Measurements from ENCODE around the gene EIPR1.

The EIPR1 gene

DNA sequence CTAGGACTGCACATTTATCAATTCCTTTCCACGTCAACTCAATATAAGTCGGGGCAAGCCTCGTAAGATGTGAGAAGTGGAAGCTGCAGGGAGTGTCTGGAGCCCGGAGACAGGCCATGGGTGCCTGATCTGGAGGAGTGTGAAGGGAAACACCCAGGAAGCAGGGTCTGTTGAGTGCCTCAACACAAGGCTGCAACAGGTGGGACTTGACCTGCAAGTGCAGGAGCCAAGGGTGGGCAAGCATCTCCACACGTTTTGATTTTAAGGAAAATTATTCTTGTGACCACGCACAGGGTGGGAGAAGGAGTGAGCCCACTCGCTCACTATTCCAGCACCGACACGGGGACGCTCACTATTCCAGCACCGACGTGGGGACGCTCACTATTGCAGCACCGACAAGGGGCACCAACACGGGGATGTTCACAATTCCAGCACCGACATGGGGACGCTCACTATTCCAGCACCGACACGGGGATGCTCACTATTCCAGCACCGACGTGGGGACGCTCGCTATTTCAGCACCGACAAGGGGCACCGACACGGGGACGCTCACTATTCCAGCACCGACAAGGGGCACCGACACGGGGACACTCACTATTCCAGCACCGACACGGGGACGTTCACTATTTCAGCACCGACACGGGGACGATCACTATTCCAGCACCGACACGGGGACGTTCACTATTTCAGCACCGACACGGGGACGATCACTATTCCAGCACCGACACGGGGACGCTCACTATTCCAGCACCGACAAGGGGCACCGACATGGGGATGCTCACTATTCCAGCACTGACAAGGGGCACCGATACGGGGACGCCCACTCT, 197.3 kb downstream of the EIPR1 start:
- DNase-seq (ENCODE audit: low read depth in 4 of 4, low spot score in 1 of 4): no peak

DNA sequence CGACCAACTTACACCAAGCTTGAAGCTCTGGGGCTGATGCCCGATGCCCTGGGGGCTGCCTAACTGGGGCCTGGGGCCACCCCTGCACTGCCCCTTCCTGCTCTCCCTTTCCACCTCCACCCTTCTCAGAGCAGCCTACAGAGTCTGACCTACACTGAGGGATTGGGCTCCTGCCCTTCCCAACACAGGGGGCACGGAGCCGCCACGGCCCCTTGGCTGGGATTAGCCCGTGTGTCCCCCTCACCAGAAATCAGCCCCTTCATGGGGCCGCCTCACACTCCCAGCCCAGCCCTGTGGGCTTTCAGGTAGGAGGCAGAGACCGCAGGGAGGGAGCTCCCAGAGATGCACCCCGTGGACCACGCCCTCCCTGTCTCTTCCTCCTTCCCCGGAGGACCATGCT, 198.0 kb downstream of the EIPR1 start:
- no peak for DNase-seq (ENCODE audit: low read depth in 4 of 4, low spot score in 1 of 4)

DNA sequence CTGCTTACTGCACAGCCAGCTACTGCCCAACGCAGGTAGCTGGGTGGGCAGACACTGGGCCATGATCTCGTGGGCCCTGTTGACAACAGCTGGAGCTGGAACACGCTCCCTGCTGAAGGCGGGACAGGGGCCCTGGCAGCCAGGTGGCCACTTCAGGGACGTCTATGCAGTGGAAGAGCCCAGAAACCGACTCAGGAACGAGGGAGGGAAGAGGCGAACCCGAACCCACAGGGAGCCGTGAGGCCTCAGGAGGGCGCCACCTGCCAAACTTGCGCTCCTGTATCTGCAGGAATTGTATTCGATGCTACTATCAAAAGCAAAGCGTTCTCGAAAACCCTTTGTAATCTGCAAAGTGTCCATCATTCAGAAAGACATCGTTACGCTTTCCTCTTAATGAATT, 198.4 kb downstream of the EIPR1 start:
- peak in 1 of 4 experiments; percentile 13 for DNase-seq (ENCODE audit: low read depth in 4 of 4, low spot score in 1 of 4)

DNA sequence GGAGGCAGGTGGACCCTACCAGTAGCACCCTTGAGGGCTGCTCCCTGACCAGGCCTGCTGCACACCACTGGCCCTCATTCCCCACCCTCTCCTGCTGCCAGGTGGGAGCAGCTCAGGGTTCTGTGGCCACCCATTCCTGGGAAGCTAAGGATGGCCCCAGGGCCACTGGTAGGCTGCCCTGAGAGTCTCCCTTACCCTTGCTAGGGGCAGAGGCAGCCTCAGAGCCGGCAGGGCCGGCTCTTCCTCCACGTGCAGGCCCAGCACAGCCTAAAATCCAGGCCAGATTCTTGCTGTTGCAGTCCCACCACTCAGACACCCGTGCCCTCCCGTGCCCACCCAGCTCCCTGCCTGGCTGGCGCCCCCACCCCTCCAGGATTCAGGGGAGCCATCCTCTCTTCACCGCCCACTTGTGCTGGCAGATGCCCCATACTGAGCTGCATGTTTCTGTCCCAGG, 199.0 kb downstream of the EIPR1 start:
- no peak for DNase-seq (ENCODE audit: low read depth in 4 of 4, low spot score in 1 of 4)

DNA sequence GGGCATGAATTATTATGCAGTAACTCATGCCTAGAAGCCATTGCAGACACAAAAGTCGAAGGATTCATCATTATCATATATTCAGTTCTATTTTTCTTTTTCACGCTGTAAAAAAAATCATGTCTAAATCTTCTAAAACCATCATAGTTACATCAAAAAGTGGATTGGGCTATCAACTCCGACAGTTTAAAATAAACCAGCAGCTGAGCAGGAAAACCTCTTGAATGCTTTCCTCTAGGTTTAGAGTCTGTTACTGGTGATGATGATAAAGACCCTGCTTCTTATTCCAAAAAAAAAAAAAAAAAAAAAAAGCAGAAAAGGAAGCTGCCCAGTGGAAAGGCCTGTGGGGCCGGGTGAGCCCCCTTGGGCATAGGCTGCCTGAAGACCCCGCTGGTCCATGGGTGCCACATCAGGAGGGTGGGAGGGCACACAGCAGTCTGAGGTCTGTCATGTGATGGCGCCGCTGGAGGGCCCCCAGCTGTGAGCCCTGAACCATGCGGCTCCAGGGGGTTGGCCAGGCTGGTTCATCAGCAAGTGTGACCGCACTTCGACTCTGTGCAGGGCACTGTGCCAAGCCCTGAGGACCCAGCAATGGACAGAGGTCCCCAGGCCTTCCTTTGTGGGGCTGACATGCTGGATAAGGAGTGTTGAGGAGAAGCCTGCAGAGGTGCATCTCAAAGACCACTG, 199.6 kb downstream of the EIPR1 start:
- DNase-seq (ENCODE audit: low read depth in 4 of 4, low spot score in 1 of 4): no peak

DNA sequence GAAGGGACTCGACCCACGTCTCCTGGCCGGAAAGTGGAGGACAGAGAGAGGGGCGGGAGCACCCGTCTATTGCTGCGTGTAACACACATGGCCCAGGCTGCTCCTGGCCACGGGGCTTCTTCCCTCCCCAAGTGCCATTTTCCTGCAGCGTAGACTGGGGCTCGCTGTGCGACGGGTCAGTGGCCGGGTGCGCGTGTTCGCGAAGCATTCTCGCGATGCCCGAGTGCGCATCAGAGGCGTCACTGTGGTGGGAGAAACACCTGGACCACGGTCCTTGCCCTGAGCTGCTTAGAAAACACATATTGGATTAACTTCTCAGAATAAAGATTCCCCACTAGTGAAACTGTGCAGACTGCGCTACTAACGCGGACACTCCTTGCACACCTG, 200.8 kb downstream of the EIPR1 start:
- DNase-seq (ENCODE audit: low read depth in 4 of 4, low spot score in 1 of 4): no peak

DNA sequence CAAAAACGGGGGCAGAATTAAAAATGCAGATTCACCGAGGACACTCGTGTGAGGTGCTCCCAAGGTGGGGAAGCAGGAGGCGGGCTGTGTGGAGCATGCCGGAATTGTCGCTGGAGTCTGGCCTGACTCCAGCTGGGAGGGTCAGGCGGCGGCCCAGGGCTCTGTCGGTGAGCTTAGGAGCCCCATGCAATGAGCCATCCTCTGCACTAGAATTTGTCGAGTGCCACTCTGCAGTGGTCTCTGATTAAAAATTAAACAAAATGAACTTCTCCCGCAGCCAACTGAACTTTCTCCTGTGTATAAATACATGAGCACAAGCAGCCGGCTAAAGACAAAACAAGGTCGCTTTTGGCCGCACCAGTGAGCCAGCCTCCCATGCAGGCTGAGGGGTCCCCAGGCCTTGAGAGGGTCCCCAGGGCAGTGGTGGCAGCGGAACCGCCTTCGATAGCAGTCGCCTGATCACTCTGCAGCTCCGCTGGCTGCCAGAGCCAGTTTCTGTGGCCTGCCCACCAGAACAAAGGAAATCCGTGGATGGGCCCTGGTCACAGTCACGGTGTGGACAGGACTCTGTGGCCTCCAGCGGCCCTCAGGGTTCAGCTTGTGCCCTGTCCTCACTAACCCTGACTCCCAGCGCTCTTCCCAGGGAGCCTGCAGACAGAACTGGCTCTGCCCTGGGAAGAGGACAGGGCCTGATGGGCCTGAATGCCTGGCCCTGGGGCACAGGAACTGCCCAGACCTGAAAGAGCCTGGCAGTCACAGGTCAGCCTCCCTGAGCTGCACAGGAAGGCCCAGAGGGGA, 201.3 kb downstream of the EIPR1 start:
- DNase-seq (ENCODE audit: low read depth in 4 of 4, low spot score in 1 of 4): no peak

DNA sequence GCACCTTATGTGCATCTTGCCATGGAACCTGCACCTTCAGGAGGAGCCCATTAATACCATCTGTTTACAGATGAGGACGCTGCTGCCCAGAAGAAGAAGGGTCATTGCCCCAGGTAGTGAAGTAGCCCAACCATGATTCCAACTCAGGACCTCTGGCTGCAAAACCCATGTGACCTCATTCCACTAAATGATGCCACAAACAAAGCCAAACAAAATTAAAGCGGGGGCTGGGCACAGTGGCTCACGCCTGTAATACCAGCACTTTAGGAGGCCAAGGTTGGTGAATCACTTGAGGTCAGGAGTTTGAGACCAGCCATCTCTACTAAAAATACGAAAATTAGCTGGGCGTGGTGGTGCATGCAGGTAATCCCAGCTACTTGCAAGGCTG, 202.1 kb downstream of the EIPR1 start:
- DNase-seq (ENCODE audit: low read depth in 4 of 4, low spot score in 1 of 4): no peak

DNA sequence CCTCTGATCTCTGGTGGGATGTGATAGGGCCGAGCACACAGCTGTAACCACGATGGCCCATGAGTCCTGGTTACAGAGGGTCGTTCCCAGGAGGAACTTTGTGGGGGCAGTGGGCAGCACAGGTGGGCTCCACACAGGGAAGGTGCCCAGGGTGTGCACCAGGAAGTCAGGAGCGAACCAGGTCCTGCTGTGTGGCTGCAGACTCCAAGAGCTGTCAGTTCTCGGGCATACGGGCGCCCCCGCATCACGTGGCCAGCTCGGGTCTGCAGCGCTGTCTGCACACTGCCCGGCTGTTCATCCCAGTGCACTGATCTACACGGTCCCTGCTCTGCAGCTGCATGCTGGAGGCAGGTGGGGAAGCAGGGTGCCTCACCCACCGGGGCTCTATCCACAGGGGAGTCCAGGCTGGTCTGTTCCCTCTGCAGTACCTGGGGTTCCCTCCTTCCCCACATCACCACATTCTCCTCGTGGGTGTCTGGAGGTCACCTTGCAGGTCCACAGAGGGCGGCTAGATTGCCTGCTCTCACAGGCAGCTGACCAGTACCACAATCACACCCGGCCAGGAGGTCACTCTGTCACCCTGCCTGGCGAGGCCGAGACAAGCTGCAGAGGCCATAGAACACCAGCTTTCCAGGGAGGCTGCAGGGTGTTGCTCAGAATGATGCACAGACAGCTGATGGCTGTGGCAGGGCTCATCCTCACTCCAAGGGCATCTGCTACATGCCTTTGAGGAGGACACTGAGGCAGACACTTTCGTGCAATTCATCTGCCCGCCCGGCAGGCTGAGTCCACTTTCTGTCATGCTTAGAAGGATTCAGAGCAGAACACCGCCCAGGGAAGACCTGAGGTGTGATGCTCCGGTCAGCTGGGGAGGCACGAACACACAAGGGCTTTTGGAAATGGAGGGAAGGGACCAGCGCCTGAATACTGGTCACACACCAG, 202.7 kb downstream of the EIPR1 start:
- DNase-seq (ENCODE audit: low read depth in 4 of 4, low spot score in 1 of 4): no peak

DNA sequence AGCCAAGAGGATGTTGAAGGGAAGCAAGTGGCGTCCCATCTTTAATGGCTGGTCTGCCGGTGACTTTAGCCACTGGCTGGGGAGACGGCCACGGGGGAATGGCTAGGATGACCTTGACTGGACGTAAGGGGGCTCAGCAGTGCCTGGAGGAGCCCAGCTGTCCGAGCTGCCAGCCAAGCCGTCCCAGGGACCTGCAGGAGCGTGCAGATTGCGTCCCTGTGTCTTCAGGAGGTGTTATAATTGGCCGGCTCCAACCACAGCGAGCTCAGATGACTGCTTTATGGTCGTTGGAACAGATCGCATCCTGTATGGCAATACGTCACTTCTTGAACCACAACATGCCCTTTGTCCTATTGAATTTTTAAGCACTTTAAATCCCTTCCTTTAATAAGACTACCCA, 204.6 kb downstream of the EIPR1 start:
- DNase-seq (ENCODE audit: low read depth in 4 of 4, low spot score in 1 of 4): no peak

DNA sequence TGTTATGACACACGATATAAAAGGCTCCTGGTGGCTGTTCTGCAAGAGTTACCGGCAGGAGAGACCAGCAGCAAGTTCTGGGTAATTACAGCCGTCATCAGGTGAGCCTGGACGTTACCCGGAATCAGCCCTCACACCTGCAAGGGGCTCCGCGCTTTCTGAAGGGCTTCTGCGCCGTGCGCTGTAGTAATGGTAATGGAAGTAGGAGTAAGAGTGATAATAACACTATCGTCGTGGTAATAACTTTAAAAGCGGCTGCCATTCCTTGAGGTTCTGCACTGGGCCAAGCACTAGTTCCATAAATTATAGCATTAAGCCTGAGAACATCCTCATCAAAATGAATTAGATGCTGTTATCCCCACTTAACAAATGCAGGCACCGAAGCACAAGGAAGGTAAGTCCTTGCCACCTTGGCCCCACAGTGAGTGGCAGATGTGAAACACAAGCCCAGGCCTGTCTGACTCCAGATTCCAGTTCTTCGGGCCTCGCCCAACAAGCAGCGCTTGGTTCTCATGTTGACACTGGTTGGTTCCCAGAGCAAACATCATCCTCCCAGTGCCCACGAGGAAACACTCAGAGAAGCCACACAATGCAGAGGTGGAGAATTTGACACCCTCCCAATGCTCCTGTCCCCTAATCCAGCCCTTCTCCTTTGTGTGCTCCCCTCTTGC, 205.2 kb downstream of the EIPR1 start:
- no peak for DNase-seq (ENCODE audit: low read depth in 4 of 4, low spot score in 1 of 4)

DNA sequence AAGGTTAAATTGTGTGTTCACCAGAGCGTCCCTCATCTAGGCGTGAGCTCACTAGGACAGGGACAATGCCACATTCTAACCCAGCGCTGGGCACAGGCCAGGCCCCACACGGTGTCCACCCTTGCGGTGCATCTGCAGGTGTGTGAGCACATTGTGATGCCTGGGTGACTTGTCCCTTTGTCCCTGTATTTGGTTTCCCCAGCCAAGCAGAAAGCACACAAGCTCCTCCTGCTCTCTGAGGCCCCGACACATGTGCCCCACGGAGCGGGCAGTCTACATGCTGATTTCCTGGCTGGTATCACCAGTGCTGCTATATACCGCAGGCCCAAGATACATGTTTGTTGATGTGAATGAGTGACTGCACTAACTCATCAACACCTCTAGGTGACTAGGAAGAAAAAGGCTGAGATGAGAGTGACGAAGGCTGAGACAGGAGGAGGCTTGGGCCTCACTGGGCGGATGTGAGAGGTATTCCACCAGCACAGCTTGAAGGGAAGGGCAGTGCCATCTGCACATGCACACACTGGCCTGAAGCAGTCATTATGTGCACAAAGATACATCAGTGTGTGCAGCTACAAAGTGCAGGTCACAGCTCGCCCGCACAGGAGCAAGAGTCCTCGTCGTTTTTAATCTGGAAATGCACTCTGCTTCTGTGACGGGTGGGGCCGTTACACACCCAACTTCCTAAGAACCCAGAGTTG, 205.9 kb downstream of the EIPR1 start:
- DNase-seq (ENCODE audit: low read depth in 4 of 4, low spot score in 1 of 4): no peak

DNA sequence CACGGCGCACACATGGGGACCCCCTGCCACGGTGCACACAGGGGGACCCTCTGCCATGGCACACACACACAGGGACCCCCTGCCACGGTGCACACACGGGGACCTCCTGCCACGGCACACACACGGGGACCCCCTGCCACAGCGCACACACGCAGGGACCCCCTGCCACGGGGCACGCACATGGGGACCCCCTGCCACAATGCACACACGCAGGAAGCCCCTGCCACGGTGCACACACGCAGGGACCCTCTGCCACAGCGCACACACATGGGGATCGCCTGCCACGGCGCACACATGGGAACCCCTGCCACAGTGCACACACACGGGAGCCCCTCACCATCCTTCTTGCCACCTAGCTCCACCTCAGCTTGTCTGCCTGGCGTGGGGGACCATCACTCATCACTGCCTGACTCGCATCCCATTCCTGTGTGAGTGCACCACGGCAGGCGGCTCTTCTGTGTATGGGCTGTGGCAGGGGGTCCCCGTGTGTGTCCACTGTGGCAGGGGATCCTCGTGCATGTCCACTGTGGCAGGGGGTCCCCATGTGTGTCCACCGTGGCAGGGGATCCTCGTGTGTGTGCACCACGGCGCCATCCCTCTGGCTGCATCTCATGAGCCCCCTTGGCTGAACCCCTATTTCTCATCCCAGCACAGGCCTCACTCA, 206.7 kb downstream of the EIPR1 start:
- no peak for DNase-seq (ENCODE audit: low read depth in 4 of 4, low spot score in 1 of 4)

DNA sequence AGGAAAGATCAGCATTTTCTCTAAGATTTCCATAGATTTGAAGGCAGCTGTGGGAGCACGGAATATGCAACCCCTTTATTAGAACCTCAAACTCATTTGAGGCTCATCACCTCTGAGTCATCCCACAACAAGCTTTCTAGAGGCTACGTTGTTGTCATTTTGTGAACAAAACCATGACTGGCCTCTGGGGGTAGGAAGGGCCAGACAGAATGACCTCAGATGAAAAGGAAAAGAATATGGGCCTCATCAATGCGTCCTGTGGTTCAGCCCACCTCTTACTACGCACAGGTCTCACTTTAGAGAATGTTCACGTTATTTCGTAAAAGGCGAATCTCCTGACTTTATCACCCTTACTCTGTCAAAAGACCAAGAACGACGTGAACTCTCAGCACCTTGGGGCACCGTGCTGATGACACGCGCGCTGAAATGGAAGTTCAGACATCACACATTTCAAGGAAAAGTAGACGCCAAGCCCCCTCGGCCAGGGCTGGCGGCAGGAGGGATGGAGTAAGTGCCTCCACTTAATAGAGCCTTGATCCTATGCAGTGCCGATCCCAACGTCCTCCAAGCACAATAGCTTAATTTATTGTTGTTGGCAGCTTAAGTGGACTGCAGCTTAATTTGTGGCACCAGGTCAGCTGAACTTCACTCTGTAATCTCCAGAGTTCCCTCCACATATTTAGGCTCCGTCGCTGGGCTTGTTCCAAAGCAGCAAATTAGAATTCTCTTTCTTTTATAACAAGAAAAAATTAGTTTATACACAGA, 208.3 kb downstream of the EIPR1 start:
- DNase-seq (ENCODE audit: low read depth in 4 of 4, low spot score in 1 of 4): no peak

DNA sequence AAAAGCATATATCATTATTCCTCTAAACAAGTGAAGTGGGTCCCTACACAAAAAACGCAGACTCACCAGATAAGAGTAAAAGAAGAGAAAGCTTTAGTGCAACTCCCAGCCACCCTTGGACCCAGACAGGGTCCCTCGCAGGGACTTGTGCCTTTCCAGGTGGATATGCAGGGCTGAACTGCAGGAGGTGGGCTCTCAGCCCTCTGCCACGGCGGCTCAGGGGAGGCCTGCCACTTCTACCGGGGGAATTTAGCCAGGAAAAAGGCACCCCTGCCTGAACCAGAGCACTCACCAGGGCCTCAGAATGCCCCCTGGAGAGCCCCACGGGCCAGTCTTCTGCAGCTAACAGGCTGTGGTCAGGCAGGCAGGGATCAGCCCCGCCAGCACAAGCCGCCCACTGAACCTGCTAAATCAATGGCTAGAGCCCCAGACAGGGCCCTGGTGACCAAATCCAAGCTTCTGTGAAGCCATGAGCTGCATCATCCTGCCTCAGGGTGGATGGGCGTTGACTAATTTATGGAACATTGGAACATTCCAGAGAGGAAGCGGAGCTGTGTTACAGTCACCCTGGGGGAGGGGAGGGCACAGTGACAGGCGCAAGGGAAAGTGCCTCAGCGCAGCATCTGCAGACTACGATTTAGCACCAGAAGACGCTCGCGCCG, 209.3 kb downstream of the EIPR1 start:
- DNase-seq (ENCODE audit: low read depth in 4 of 4, low spot score in 1 of 4): no peak

DNA sequence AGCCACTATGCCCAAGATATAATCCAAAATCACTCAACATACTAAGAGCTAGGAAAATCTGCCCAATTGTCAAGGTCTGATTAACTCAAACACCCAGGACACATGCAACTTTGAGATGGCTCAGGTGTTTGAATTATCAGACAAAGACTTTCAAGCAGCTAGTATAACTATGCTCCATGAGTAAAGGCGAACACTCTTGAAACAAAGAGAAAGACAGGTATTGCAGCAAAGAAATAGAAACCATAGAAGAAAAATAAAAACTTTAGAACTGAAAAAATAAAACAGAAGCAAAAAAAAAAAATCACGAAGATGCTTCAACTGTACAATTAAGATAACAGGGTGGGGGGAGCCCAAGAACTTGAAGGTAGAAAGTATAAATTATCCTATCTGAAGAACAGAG, 214.2 kb downstream of the EIPR1 start:
- no peak for DNase-seq (ENCODE audit: low read depth in 4 of 4, low spot score in 1 of 4)

DNA sequence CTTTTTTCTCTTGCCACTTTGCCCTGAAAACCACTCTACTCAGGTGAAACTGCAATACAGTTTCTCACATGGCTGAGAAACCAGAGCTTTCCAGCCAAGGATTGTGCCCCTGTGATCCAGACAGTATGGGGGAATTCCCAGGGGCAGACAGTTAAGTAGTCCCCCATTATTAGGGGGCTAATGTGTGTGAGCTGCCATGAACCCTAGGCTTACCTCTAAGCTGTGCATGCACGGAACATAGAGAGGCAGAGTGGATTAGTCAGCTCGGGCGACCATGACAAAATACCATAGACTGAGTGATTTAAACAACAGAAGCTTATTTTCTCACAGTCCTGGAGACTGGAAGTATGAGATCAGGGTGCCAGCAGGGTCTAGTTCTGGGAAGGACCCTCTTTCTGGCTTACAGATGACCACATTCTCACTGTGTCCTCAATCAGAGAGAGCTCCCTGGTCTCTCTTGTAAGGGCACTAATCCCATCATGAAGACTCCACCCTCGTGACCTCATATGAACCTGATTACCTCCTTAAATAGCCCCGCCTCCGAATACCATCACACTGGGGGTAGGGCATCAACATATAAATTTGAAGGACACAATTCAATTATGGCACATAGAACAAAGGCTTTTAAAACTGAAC, 215.1 kb downstream of the EIPR1 start:
- no peak for DNase-seq (ENCODE audit: low read depth in 4 of 4, low spot score in 1 of 4)

Measured in stimulated activated CD4-positive, alpha-beta T cell treated with anti-CD3 and anti-CD28 coated beads, Interleukin-1b, Interleukin-23, amount 100 ng/mL, for 24 hours (primary cell).